HG03354 (cell line): ENCODE data around the gene TTC39C.
"Not testable (repeated sequence)": the region's sequence is repeated elsewhere in the genome, so short reads cannot be mapped to it uniquely, and the experiment has no call there.

ENCODE experiments used
- ATAC-seq: cut with Tn5 transposase; IDR thresholded peaks from one replicate; pipeline ENCODE4 v1.9.1; 2021; ENCODE audit warnings: mild to moderate bottlenecking; ENCODE audit not compliant: unreplicated experiment, poor library complexity, severe bottlenecking

The TTC39C gene

GRCh38 chr18:24048261-24048660 lies 33.7 kb downstream of the TTC39C start:
- no peak for ATAC-seq

- no peak for ATAC-seq
Measured at GRCh38 chr18:24049142-24049541, 34.6 kb downstream of the TTC39C start.

- no peak for ATAC-seq
Measured at GRCh38 chr18:24051031-24051947, 36.7 kb downstream of the TTC39C start.

- ATAC-seq = no peak
Measured at GRCh38 chr18:24052053-24052452, 37.5 kb downstream of the TTC39C start.

GRCh38 chr18:24053211-24053610 lies 38.7 kb downstream of the TTC39C start:
- no peak for ATAC-seq

GRCh38 chr18:24054130-24054529 lies 39.6 kb downstream of the TTC39C start:
- ATAC-seq = no peak

GRCh38 chr18:24055009-24055804 lies 40.7 kb downstream of the TTC39C start:
- ATAC-seq = no peak

GRCh38 chr18:24055878-24056277 lies 41.3 kb downstream of the TTC39C start:
- ATAC-seq = no peak

GRCh38 chr18:24056506-24056905 lies 42.0 kb downstream of the TTC39C start:
- no peak for ATAC-seq

GRCh38 chr18:24057804-24058203 lies 43.2 kb downstream of the TTC39C start:
- no peak for ATAC-seq

- ATAC-seq = not testable (repeated sequence)
Measured at GRCh38 chr18:24059385-24059784, 44.8 kb downstream of the TTC39C start.

GRCh38 chr18:24060644-24061043 lies 46.1 kb downstream of the TTC39C start:
- ATAC-seq = no peak

- ATAC-seq = no peak
Measured at GRCh38 chr18:24063121-24063731, 48.7 kb downstream of the TTC39C start.

- no peak for ATAC-seq
Measured at GRCh38 chr18:24064391-24065100, 50.0 kb downstream of the TTC39C start.

- no peak for ATAC-seq
Measured at GRCh38 chr18:24065906-24066305, 51.4 kb downstream of the TTC39C start.

GRCh38 chr18:24068945-24069693 lies 54.6 kb downstream of the TTC39C start:
- ATAC-seq = no peak

- ATAC-seq = no peak
Measured at GRCh38 chr18:24071029-24071428, 56.5 kb downstream of the TTC39C start.

GRCh38 chr18:24071779-24072178 lies 57.2 kb downstream of the TTC39C start:
- no peak for ATAC-seq

- ATAC-seq = no peak
Measured at GRCh38 chr18:24072743-24073142, 58.2 kb downstream of the TTC39C start.
